Measurements from ENCODE around the gene MRPS21. TPM values are rescaled to one million over a fixed set of nuclear protein-coding genes. Genes with fewer than 3 reads are reported as not detected.

Gene MRPS21
- total RNA-seq, 1 donor from 2014 or later = 69.4 TPM

GRCh38 chr1:150262388-150263320 lies 31.0 kb upstream of the MRPS21 start:
- no peaks in the 10 kb centered on the region for H3K27me3 Mint-ChIP-seq
- no peak for DNase-seq (ENCODE audit: low spot score, unreplicated experiment)
- peak overlapping the region; percentile 51 for H3K27ac Mint-ChIP-seq
- H3K4me1 Mint-ChIP-seq (ENCODE audit: low read depth) = peaks cover 38% of the 10 kb centered on the region
- H3K36me3 Mint-ChIP-seq (ENCODE audit: insufficient read depth) = peaks cover 6% of the 10 kb centered on the region
- no peaks in the 10 kb centered on the region for H3K9me3 Mint-ChIP-seq (ENCODE audit: low read depth)
- no peak for TF ChIP-seq CTCF (IDR thresholded peaks at IDR 0.05; ENCODE audit: unreplicated experiment)
- H3K4me3 Mint-ChIP-seq (ENCODE audit: low read depth) = no peak overlapping the region

- H3K27ac Mint-ChIP-seq = no peak overlapping the region
- peaks cover 6% of the 10 kb centered on the region for H3K36me3 Mint-ChIP-seq (ENCODE audit: insufficient read depth)
- peaks cover 37% of the 10 kb centered on the region for H3K4me1 Mint-ChIP-seq (ENCODE audit: low read depth)
- no peaks in the 10 kb centered on the region for H3K9me3 Mint-ChIP-seq (ENCODE audit: low read depth)
- no peaks in the 10 kb centered on the region for H3K27me3 Mint-ChIP-seq
- DNase-seq (ENCODE audit: low spot score, unreplicated experiment) = no peak
- no peak overlapping the region for H3K4me3 Mint-ChIP-seq (ENCODE audit: low read depth)
- TF ChIP-seq CTCF (IDR thresholded peaks at IDR 0.05; ENCODE audit: unreplicated experiment) = no peak
Measured at GRCh38 chr1:150263549-150263948, 30.1 kb upstream of the MRPS21 start.

DNA sequence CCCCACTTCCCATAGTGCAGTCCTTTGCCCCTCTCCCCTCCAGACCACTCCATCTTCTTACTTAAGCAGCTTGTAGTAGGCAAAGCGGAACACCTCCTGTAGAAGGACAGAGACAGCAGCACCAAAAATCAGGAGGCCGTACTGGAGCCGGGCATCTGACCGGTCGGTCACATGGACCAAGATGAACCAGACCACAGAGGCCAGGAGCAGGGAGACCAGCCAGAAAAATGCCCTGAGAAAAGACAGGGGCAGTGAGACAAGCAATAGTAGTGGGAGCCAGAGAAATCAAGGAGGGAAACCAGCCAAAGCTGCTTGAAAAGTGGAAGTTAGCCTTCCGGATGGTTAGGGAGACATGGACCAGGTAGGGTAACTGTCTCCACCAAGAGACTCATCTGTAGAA lies 25.8 kb upstream of the MRPS21 start:
- Mint-ChIP-seq H3K9me3 (ENCODE audit: low read depth) (no peaks in the 10 kb centered on the region), H3K36me3 (ENCODE audit: insufficient read depth) (peaks cover 6% of the 10 kb centered on the region), H3K27me3 (no peaks in the 10 kb centered on the region), H3K27ac (peak overlapping the region; percentile 98), H3K4me1 (ENCODE audit: low read depth) (peaks cover 26% of the 10 kb centered on the region), H3K4me3 (ENCODE audit: low read depth) (peak overlapping the region; percentile 99)
- TF ChIP-seq CTCF (IDR thresholded peaks at IDR 0.05; ENCODE audit: unreplicated experiment) = no peak
- DNase-seq (ENCODE audit: low spot score, unreplicated experiment) = no peak

- H3K4me3 Mint-ChIP-seq (ENCODE audit: low read depth) = peak overlapping the region; percentile 99
- H3K27me3 Mint-ChIP-seq = no peaks in the 10 kb centered on the region
- peaks cover 6% of the 10 kb centered on the region for H3K36me3 Mint-ChIP-seq (ENCODE audit: insufficient read depth)
- TF ChIP-seq CTCF (IDR thresholded peaks at IDR 0.05; ENCODE audit: unreplicated experiment) = no peak
- H3K9me3 Mint-ChIP-seq (ENCODE audit: low read depth) = no peaks in the 10 kb centered on the region
- H3K27ac Mint-ChIP-seq = peak overlapping the region; percentile 98
- peaks cover 26% of the 10 kb centered on the region for H3K4me1 Mint-ChIP-seq (ENCODE audit: low read depth)
- no peak for DNase-seq (ENCODE audit: low spot score, unreplicated experiment)
Measured at GRCh38 chr1:150268340-150268704, 25.3 kb upstream of the MRPS21 start.

DNA sequence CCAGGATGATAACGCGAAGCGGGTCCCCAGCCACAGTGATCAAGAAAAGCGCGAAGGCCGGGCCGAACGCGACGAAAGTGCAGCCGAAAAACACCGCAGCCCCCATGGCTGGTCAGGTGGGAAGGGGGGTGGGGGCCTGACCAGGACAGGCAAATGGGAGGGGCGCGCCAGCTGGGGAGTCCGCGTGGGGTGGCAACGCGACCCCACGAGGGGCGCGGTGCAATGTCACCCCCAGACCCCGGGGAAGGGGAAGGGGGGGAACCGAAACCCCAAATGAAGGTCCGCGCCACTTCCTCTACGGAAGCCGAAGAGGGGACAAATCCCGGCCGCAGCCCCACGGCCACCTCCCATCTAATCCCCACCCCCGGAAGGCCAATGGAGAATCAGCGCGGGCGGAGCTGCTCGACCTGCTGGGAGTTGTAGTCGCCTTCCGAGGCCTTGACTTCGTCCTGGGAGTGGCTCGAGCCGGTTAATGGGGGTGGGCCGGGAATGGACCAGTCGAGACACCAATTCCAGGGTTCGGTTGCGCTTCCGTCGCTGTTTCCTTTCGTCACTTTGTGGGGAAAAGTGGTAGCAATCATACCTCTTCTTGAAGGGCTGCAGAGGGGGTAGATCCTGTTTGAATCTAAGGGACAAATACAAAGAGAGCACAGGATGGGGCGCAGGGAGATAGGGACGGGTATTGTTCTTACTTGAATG lies 24.8 kb upstream of the MRPS21 start, which contains the start of gene APH1A:
APH1A (minus strand) TSS at position 312 of the 699 bp plus-strand sequence; CDS start at position 106, 206 bp downstream.
- Mint-ChIP-seq H3K27me3 (no peaks in the 10 kb centered on the region), H3K27ac (peak within 1 kb of the TSS; percentile 98), H3K36me3 (ENCODE audit: insufficient read depth) (peaks cover 6% of the 10 kb centered on the region), H3K4me1 (ENCODE audit: low read depth) (peaks cover 26% of the 10 kb centered on the region), H3K4me3 (ENCODE audit: low read depth) (peak within 1 kb of the TSS; percentile 99), H3K9me3 (ENCODE audit: low read depth) (no peaks in the 10 kb centered on the region)
- DNase-seq (ENCODE audit: low spot score, unreplicated experiment) = peak; percentile 87
- no peak for TF ChIP-seq CTCF (IDR thresholded peaks at IDR 0.05; ENCODE audit: unreplicated experiment)
